Lung (tissue), 12 donors: Measurements from ENCODE around the gene KCNIP2. TPM values are rescaled to one million over a fixed set of nuclear protein-coding genes. Genes with fewer than 3 reads are reported as not detected.

Experiments
- ATAC-seq: fragments of 200-7000 bp; cut with Tn5 transposase; one replicate; pipeline ENCODE4 v1.9.1; 2020; ENCODE audit warnings: moderate number of reproducible peaks; ENCODE audit not compliant: insufficient read depth, low FRiP score
- DNase-seq, 3 donors: peaks; one replicate each; pipeline ENCODE4 v3.0.0-alpha.2; 2013 to 2017
- H3K27ac ChIP-seq, 2 donors: one replicate each; pipeline ENCODE4 v1.5.1; 2013; ENCODE audit warnings: mild to moderate bottlenecking in 2 of 2, moderate library complexity in 2 of 2, control low read depth in 1 of 2, inconsistent platforms in 1 of 2, low read depth in 1 of 2, low read length in 1 of 2
- H3K27me3 ChIP-seq, 3 donors: one replicate each; pipeline ENCODE4 v1.5.1; 2013; ENCODE audit warnings: low read length in 2 of 3; ENCODE audit not compliant: control insufficient read depth in 3 of 3, insufficient read depth in 3 of 3
- H3K36me3 ChIP-seq, 4 donors: one replicate each; pipeline ENCODE4 v1.5.1; 2013; ENCODE audit warnings: low read length in 4 of 4, mild to moderate bottlenecking in 1 of 4, moderate library complexity in 1 of 4; ENCODE audit not compliant: control insufficient read depth in 4 of 4, insufficient read depth in 4 of 4
- H3K4me1 ChIP-seq, 5 donors: one replicate each; pipeline ENCODE4 v1.5.1; 2013; ENCODE audit warnings: low read length in 5 of 5, mild to moderate bottlenecking in 2 of 5, moderate library complexity in 1 of 5; ENCODE audit not compliant: control insufficient read depth in 5 of 5, insufficient read depth in 5 of 5
- H3K4me3 ChIP-seq: one replicate; pipeline ENCODE4 v1.5.1; 2013; ENCODE audit warnings: mild to moderate bottlenecking, control low read depth, moderate library complexity
- H3K9ac ChIP-seq, 2 donors: one replicate each; pipeline ENCODE4 v1.5.1; 2013; ENCODE audit warnings: low read length in 2 of 2, control low read depth in 1 of 2; ENCODE audit not compliant: insufficient read depth in 1 of 2
- H3K9me3 ChIP-seq, 4 donors: one replicate each; pipeline ENCODE4 v1.5.1; 2013; ENCODE audit warnings: low read length in 3 of 4, mild to moderate bottlenecking in 1 of 4, moderate library complexity in 1 of 4; ENCODE audit not compliant: control insufficient read depth in 4 of 4, insufficient read depth in 3 of 4
- CTCF ChIP-seq: IDR thresholded peaks from 2 replicates; pipeline ENCODE4 v1.5.1; 2012; ENCODE audit warnings: mild to moderate bottlenecking; ENCODE audit errors: control extremely low read depth, extremely low read depth
- WGBS, 2 donors: extraction: QIAGEN DNeasy Blood & Tissue Kit; methylation state at CpG; one replicate each; pipeline ENCODE4 v1.1.7; 2013; 5-methylcytosine and 5-hydroxymethylcytosine counted together
- polyA plus RNA-seq, 2 donors: library from polyadenylated mRNA; stranded (reverse); fragments of 200-250 nt; gene quantifications; one replicate each; pipeline ENCODE4 v1.2.1, GENCODE V29; 2013
- total RNA-seq, 2 donors: library from RNA; depleted of rRNA in 1 of 2; stranded (reverse); fragments of >200 nt in 1 of 2; gene quantifications; one replicate each; pipeline ENCODE4 v1.2.1, GENCODE V29; 2014 to 2021
- donor health status: control.
- donor health status: control.
- donor health status: Bipolar disorder and iron deficiency.
- donor health status: healthy.
- donor health status: DM: yes; HTN: yes; CAD: no.

The KCNIP2 gene
- total and polyA plus RNA-seq, 4 donors, result 0.37 to 3.1 (median 2.1) TPM

- peak; percentile 44 for ATAC-seq
- DNase-seq, result peak; percentile 91 to 98 (median 96)
- Histone ChIP-seq H3K9ac (peak overlapping the region; percentile 87 to 96), H3K27me3 (no peaks in the 10 kb centered on the region), H3K27ac (peak overlapping the region; percentile 94 to 95), H3K9me3 (no peaks in the 10 kb centered on the region), H3K36me3 (peaks cover 0 to 10% (median under 1%) of the 10 kb centered on the region in 4 donors), H3K4me1 (peaks cover 2 to 30% (median 10%) of the 10 kb centered on the region in 5 donors), H3K4me3 (peak overlapping the region; percentile 83)
- TF ChIP-seq CTCF, result no peak
- 0% methylated on average over 43 to 44 of the region's 44 CpGs for WGBS, 2 donors
These were observed 26.1 kb downstream of the KCNIP2 start for GRCh38 chr10:101817337-101818118.

GRCh38 chr10:101816913-101817336 is 26.7 kb downstream of the KCNIP2 start:
- Histone ChIP-seq H3K4me1 (peaks cover 4 to 30% (median 10%) of the 10 kb centered on the region in 5 donors), H3K27ac (peak overlapping the region; percentile 94 to 95)

GRCh38 chr10:101816376-101816775 is 27.2 kb downstream of the KCNIP2 start:
- no peaks in the 10 kb centered on the region for H3K27me3 ChIP-seq
- H3K9ac ChIP-seq, result peak overlapping the region in 1 of 2 donors; percentile 96
- peak overlapping the region; percentile 63 for H3K4me3 ChIP-seq
- TF ChIP-seq CTCF, result no peak
- peaks cover 2 to 10% (median 5%) of the 10 kb centered on the region in 4 donors for H3K36me3 ChIP-seq
- peak in 2 of 3 donors; percentile 49 to 51 for DNase-seq
- ATAC-seq, result no peak
- no peak overlapping the region for H3K27ac ChIP-seq
- 0 to 5% methylated on average over 5 of the region's 5 CpGs for WGBS, 2 donors
- H3K4me1 ChIP-seq, result peaks cover 4 to 30% (median 10%) of the 10 kb centered on the region in 5 donors
- H3K9me3 ChIP-seq, result no peaks in the 10 kb centered on the region

More at GRCh38 chr10:101816913-101817336, 26.7 kb downstream of the KCNIP2 start:
- H3K9me3 ChIP-seq, result no peaks in the 10 kb centered on the region
- DNase-seq (peak in 1 of 3 donors; percentile 22), ATAC-seq (no peak)
- no peaks in the 10 kb centered on the region for H3K27me3 ChIP-seq
- H3K36me3 ChIP-seq, result peaks cover under 1 to 10% (median 4%) of the 10 kb centered on the region in 4 donors
- H3K9ac ChIP-seq, result peak overlapping the region; percentile 87 to 96
- WGBS, 2 donors, result 1% methylated on average over 14 of the region's 14 CpGs
- peak overlapping the region; percentile 83 for H3K4me3 ChIP-seq
- no peak for TF ChIP-seq CTCF
